IMR-90 (cell line): Measurements from ENCODE around the gene RESF1. TPM values are rescaled to one million over a fixed set of nuclear protein-coding genes. Genes with fewer than 3 reads are reported as not detected.

ENCODE experiments used
- ATAC-seq: fragments of 200-7000 bp; cut with Tn5 transposase; 2 replicates; pipeline ENCODE4 v1.9.1; 2020; ENCODE audit warnings: low read depth, mild to moderate bottlenecking, moderate library complexity
- BruUV-seq: library from RNA; stranded (reverse); fragments of 400-500 nt; replicated peaks from 2 replicates; lab custom pipeline; 2021; lab: Mats Ljungman, UMichigan
- CTCF ChIA-PET: fragments of 300-600 bp; formaldehyde crosslinking; extraction: SDS; loops from one replicate; lab custom pipeline; 2021; ENCODE audit warnings: antibody characterized with exemption; lab: Yijun Ruan, JAX
- POLR2A ChIA-PET: fragments of 300-600 bp; sonication (Branson Sonifier 250); formaldehyde crosslinking; loops from one replicate; lab custom pipeline; 2022; ENCODE audit warnings: antibody characterized with exemption; ENCODE audit not compliant: unreplicated experiment; lab: Charles Lee
- DNase-seq: peaks from one replicate; pipeline ENCODE4 v3.0.0; 2013
- H2AFZ ChIP-seq: replicated peaks from 2 replicates; pipeline ENCODE3; 2013; ENCODE audit warnings: low read length, mild to moderate bottlenecking; ENCODE audit not compliant: poor library complexity
- H2AK5ac ChIP-seq: 2 replicates; pipeline ENCODE4 v1.6.1; 2013; ENCODE audit warnings: low read depth, low read length, inconsistent platforms
- H2AK9ac ChIP-seq: replicated peaks from 2 replicates; pipeline ENCODE3; 2013; ENCODE audit warnings: mild to moderate bottlenecking, low read depth, low read length, moderate library complexity; ENCODE audit not compliant: poor library complexity
- H2BK120ac ChIP-seq: 2 replicates; pipeline ENCODE4 v1.6.1; 2013; ENCODE audit warnings: low read depth, low read length, inconsistent platforms
- H2BK15ac ChIP-seq: 3 replicates; pipeline ENCODE4 v1.6.1; 2013; ENCODE audit warnings: low read depth, low read length, inconsistent platforms
- H2BK20ac ChIP-seq: 2 replicates; pipeline ENCODE4 v1.6.1; 2013; ENCODE audit warnings: low read depth, mild to moderate bottlenecking, inconsistent platforms, low read length, moderate library complexity
- H2BK5ac ChIP-seq: 2 replicates; pipeline ENCODE4 v1.6.1; 2013; ENCODE audit warnings: mild to moderate bottlenecking, low read depth, low read length, inconsistent platforms; ENCODE audit not compliant: poor library complexity, severe bottlenecking
- H3K14ac ChIP-seq: replicated peaks from 2 replicates; pipeline ENCODE4 v1.6.1; 2013; ENCODE audit warnings: low read depth, low read length, inconsistent platforms
- H3K18ac ChIP-seq: 2 replicates; pipeline ENCODE4 v1.6.1; 2013; ENCODE audit warnings: low read depth, low read length, control low read depth
- H3K23ac ChIP-seq: 2 replicates; pipeline ENCODE4 v1.6.1; 2013; ENCODE audit warnings: low read depth, low read length, inconsistent platforms
- H3K27ac ChIP-seq: 2 replicates; pipeline ENCODE4 v1.5.1; 2013; ENCODE audit warnings: mild to moderate bottlenecking, control low read depth, low read length; ENCODE audit not compliant: insufficient read depth
- H3K27me3 ChIP-seq: 2 replicates; pipeline ENCODE4 v1.6.1; 2013; ENCODE audit warnings: low read length; ENCODE audit not compliant: control insufficient read depth, insufficient read depth
- H3K36me3 ChIP-seq: 2 replicates; pipeline ENCODE4 v1.6.1; 2013; ENCODE audit warnings: low read length, mixed read lengths; ENCODE audit not compliant: control insufficient read depth, insufficient read depth
- H3K4ac ChIP-seq: 2 replicates; pipeline ENCODE4 v1.6.1; 2013; ENCODE audit warnings: low read depth, low read length, inconsistent platforms
- H3K4me1 ChIP-seq: 2 replicates; pipeline ENCODE4 v1.6.1; 2013; ENCODE audit warnings: low read length, mixed read lengths; ENCODE audit not compliant: control insufficient read depth, insufficient read depth
- H3K4me2 ChIP-seq: 2 replicates; pipeline ENCODE4 v1.6.1; 2013; ENCODE audit warnings: low read depth, mild to moderate bottlenecking, control low read depth, low read length, moderate library complexity
- H3K4me3 ChIP-seq: 2 replicates; pipeline ENCODE4 v1.5.1; 2013; ENCODE audit warnings: low read depth, mild to moderate bottlenecking, control low read depth, low read length, moderate library complexity; ENCODE audit not compliant: insufficient read depth
- H3K56ac ChIP-seq: 2 replicates; pipeline ENCODE4 v1.6.1; 2013; ENCODE audit warnings: low read length, inconsistent platforms; ENCODE audit not compliant: insufficient read depth; ENCODE audit errors: extremely low read depth
- H3K79me1 ChIP-seq, 2 experiments: 2 replicates each; pipeline ENCODE4 v1.6.1; 2013; ENCODE audit warnings: low read length in 2 of 2, inconsistent platforms in 1 of 2, low read depth in 1 of 2
- H3K9ac ChIP-seq: 2 replicates; pipeline ENCODE4 v1.6.1; 2013; ENCODE audit warnings: low read depth, low read length, control low read depth
- H3K9me1 ChIP-seq: 2 replicates; pipeline ENCODE4 v1.6.1; 2013; ENCODE audit warnings: low read length, inconsistent platforms; ENCODE audit not compliant: insufficient read depth
- H3K9me3 ChIP-seq: 2 replicates; pipeline ENCODE4 v1.6.1; 2013; ENCODE audit warnings: low read length; ENCODE audit not compliant: control insufficient read depth, insufficient read depth
- H4K20me1 ChIP-seq: 2 replicates; pipeline ENCODE4 v1.6.1; 2013; ENCODE audit warnings: low read length, inconsistent platforms; ENCODE audit not compliant: insufficient read depth
- H4K5ac ChIP-seq: 2 replicates; pipeline ENCODE4 v1.6.1; 2013; ENCODE audit warnings: mild to moderate bottlenecking, low read depth, low read length, control low read depth
- H4K8ac ChIP-seq, 2 experiments: 2 replicates each; pipeline ENCODE4 v1.6.1; 2013; ENCODE audit warnings: low read depth in 2 of 2, low read length in 2 of 2, control low read depth in 1 of 2, inconsistent platforms in 1 of 2
- H4K91ac ChIP-seq: 2 replicates; pipeline ENCODE4 v1.6.1; 2013; ENCODE audit warnings: low read depth, low read length, inconsistent platforms; ENCODE audit not compliant: insufficient read depth
- RCOR1 ChIP-seq: IDR thresholded peaks from 2 replicates; pipeline ENCODE4 v1.6.1; 2012; ENCODE audit warnings: mild to moderate bottlenecking, low read length, improper control_type of control experiment; ENCODE audit not compliant: insufficient replicate concordance
- WGBS, 2 experiments: methylation state at CpG; one replicate each; pipeline versions ENCODE4 v1.1.5 to v1.1.7; 2013; ENCODE audit warnings: missing lambda C conversion rate in 2 of 2; ENCODE audit not compliant: insufficient read length in 1 of 2; ENCODE audit errors: extremely low coverage in 2 of 2; 5-methylcytosine and 5-hydroxymethylcytosine counted together
- dilution Hi-C: fragments of 300-500 bp; cut with HindIII; formaldehyde crosslinking; loops from one replicate; pipeline ENCODE4 v1.14.3; 2018; ENCODE audit warnings: low sequenced_read_pairs; ENCODE audit not compliant: unreplicated experiment
- in situ Hi-C: fragments of 300-500 bp; cut with MboI; formaldehyde crosslinking; loops from 3 replicates; pipeline ENCODE4 v1.14.3; 2019; ENCODE audit warnings: low sequenced_read_pairs, inconsistent platforms, mixed read lengths
- intact Hi-C: fragments of 100-400 bp; cut with micrococcal nuclease; formaldehyde crosslinking; loops from 2 replicates; pipeline ENCODE4 v1.10.0; 2022
- polyA plus RNA-seq, 3 experiments: library from polyadenylated mRNA; depleted of rRNA; stranded (reverse); fragments of >200 nt; gene quantifications; 2 replicates each; pipeline ENCODE4 v1.2.3, GENCODE V29; 2012; ENCODE audit warnings: low replicate concordance in 1 of 3
- total RNA-seq: library from RNA; depleted of rRNA; stranded (reverse); fragments of >200 nt; gene quantifications from 2 replicates; pipeline ENCODE4 v1.2.3, GENCODE V29; 2012

The RESF1 gene
- total and polyA plus RNA-seq, 2 of the 4 experiments (the other 2 are of a cell fraction), result 5.0 to 7.3 TPM

DNA sequence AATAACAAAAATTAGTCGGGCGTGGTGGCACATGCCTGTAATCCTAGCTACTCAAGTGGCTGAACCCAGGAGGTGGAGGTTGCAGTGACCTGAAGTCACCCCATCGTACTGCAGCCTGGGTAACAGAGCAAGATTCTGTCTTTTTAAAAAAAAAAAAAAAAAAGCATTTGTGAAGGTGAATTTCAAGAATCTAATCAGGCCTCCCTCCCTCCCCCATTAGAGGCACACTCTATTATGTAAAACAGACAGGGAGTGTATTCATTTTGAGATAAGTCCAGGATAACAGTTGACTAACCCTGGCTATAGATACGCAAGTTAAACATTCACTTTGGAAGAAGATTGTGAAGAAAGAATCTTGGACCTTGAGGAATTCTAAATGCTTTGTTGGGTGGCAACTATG lies 2.9 kb downstream of the RESF1 start:
- no peak overlapping the region for H3K4me2 ChIP-seq
- no peak overlapping the region for H2BK15ac ChIP-seq
- TF ChIP-seq RCOR1, result no peak
- in situ Hi-C loops (loop anchor here (25.0 kb wide), 1 partner anchor 275 kb away; no protein-coding TSS in a partner anchor), intact Hi-C loops (loop anchor here (10.0 kb wide), 1 partner anchor 277 kb away; no protein-coding TSS in a partner anchor), dilution Hi-C loops (no loop called here)
- DNase-seq (no peak), ATAC-seq (no peak)
- H3K9me1 ChIP-seq, result 0 out of 2 replicates have a peak, but pooled peaks cover 5% of the 10 kb centered on the region
- H2AFZ ChIP-seq, result no peak overlapping the region
- H3K4me3 ChIP-seq, result no peak overlapping the region
- CTCF ChIA-PET, result no interaction called here
- no peak overlapping the region for H2BK120ac ChIP-seq
- no peak overlapping the region for H2BK5ac ChIP-seq
- no peak overlapping the region for H2AK5ac ChIP-seq
- no peak overlapping the region for H3K9ac ChIP-seq
- no peak overlapping the region for H3K27ac ChIP-seq
- no peak overlapping the region for H3K56ac ChIP-seq
- no peak overlapping the region for H3K14ac ChIP-seq
- H3K4ac ChIP-seq, result no peak overlapping the region
- no peak overlapping the region for H4K91ac ChIP-seq
- H3K79me1 ChIP-seq, result peaks cover 45 to 53% of the 10 kb centered on the region in 2 experiments
- H3K18ac ChIP-seq, result no peak overlapping the region
- WGBS, 2 experiments, result no CpG with 5 or more reads among the region's 4 CpGs
- no peaks in the 10 kb centered on the region for H3K9me3 ChIP-seq
- H3K23ac ChIP-seq, result no peak overlapping the region
- POLR2A ChIA-PET, result no interaction called here
- H2AK9ac ChIP-seq, result no peak overlapping the region
- peaks cover 3% of the 10 kb centered on the region; the same call in 1 of the 2 replicates for H4K20me1 ChIP-seq
- no peaks in the 10 kb centered on the region for H3K27me3 ChIP-seq
- BruUV-seq, result no TSS peak
- H3K36me3 ChIP-seq, result peaks cover 5% of the 10 kb centered on the region; the same call in 1 of the 2 replicates
- H4K5ac ChIP-seq, result no peak overlapping the region
- peaks cover 3% of the 10 kb centered on the region for H3K4me1 ChIP-seq
- H4K8ac ChIP-seq, result no peak overlapping the region
- H2BK20ac ChIP-seq, result no peak overlapping the region
